Mesothelial cell of epicardium (in vitro differentiated cells): Measurements from ENCODE around the gene DGCR8. TPM values are rescaled to one million over a fixed set of nuclear protein-coding genes. Genes with fewer than 3 reads are reported as not detected.

Experiments used
- DNase-seq, 2 experiments: peaks; one replicate each; pipeline ENCODE4 v3.0.0; 2021; ENCODE audit warnings: low spot score in 2 of 2; ENCODE audit not compliant: unreplicated experiment in 2 of 2
- H3K27ac Mint-ChIP-seq: 2 replicates; pipeline ENCODE4 v1.8.0; 2021; ENCODE audit warnings: mixed read lengths
- H3K27me3 Mint-ChIP-seq: 2 replicates; pipeline ENCODE4 v1.8.0; 2021; ENCODE audit warnings: low read depth, mixed read lengths
- H3K36me3 Mint-ChIP-seq: 2 replicates; pipeline ENCODE4 v1.8.0; 2021; ENCODE audit warnings: mixed read lengths
- H3K4me1 Mint-ChIP-seq: 2 replicates; pipeline ENCODE4 v1.8.0; 2021; ENCODE audit warnings: mixed read lengths
- H3K4me3 Mint-ChIP-seq: 2 replicates; pipeline ENCODE4 v1.8.0; 2021; ENCODE audit warnings: mild to moderate bottlenecking, moderate library complexity, mixed read lengths
- H3K9me3 Mint-ChIP-seq: 2 replicates; pipeline ENCODE4 v1.8.0; 2021; ENCODE audit warnings: mixed read lengths
- total RNA-seq: library from RNA; stranded (reverse); gene quantifications from 3 replicates; pipeline ENCODE4 v1.2.1, GENCODE V29; 2021
- TF ChIP-seq, protein P1 (sequence below): fragments of 200-600 bp; sonication (generic); IDR thresholded peaks from one replicate; pipeline ENCODE4 v1.5.0; 2021; ENCODE audit warnings: antibody characterized with exemption; ENCODE audit not compliant: unreplicated experiment

Gene DGCR8
- total RNA-seq, 1 donor from 2014 or later: 71.5 TPM

DNA sequence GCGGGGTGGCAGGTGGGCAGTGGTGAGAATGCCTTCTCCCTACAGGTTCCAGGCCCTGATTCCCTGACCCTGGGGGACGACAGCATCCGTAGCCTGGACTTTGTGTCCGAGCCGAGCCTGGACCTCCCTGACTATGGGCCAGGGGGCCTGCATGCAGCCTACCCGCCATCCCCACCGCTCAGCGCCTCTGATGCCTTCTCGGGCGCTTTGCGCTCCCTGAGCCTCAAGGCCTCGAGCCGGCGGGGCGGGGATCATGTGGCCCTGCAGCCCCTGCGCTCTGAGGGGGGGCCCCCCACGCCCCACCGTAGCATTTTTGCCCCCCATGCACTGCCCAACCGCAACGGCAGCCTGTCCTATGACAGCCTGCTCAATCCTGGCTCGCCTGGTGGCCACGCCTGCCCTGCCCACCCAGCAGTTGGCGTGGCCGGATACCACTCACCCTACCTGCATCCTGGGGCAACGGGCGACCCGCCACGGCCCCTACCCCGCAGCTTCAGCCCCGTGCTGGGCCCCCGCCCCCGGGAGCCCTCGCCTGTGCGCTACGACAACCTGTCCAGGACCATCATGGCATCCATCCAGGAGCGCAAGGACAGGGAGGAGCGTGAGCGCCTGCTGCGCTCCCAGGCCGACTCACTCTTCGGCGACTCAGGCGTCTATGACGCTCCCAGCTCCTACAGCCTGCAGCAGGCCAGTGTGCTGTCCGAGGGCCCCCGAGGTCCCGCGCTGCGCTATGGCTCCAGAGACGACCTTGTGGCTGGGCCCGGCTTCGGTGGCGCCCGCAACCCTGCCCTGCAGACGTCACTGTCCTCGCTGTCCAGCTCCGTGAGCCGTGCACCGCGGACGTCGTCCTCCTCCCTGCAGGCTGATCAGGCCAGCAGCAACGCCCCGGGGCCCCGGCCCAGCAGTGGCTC, 62.9 kb downstream of the DGCR8 start:
- no peaks in the 10 kb centered on the region for H3K4me1 Mint-ChIP-seq
- DNase-seq: no peak
- H3K9me3 Mint-ChIP-seq: no peaks in the 10 kb centered on the region

DNA sequence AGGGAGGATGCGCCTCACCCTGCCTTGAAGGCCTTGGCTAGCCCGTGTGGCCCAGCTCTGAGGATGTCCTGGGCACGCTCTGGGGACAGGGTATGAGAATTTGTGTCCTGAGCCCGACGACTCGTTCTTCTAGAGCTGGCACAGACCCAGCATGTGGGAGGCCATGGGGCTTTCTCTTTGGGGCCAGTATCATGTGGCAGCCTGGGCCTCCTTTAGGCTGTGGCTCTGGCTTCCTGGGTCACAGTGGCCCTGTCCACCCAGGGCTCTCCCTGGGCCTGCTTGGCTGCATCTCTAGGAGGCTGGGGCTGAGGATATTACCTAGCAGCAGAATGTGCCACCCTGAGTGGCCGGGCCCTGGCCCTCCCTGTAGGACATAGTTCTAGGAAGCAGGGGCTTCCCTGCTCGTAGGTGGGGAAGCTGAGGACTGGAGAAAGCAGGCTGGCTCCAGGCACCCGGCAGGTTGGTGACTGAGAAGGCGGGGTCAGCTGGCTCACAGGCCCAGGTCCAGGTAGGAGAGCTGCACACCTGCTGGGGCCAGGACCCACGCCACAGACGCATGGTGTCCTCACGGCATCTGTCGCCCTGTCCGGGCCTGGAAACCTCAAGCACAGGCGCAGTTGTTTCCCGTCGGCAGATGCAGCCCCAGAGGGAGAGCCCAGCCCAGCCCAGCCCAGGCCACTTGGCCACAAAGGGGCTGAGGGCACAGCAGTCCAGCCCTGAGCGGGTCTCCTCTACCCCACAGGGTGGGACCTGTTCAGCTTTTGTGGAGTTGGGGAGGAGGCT, 64.0 kb downstream of the DGCR8 start:
- TF ChIP-seq, protein P1, sequence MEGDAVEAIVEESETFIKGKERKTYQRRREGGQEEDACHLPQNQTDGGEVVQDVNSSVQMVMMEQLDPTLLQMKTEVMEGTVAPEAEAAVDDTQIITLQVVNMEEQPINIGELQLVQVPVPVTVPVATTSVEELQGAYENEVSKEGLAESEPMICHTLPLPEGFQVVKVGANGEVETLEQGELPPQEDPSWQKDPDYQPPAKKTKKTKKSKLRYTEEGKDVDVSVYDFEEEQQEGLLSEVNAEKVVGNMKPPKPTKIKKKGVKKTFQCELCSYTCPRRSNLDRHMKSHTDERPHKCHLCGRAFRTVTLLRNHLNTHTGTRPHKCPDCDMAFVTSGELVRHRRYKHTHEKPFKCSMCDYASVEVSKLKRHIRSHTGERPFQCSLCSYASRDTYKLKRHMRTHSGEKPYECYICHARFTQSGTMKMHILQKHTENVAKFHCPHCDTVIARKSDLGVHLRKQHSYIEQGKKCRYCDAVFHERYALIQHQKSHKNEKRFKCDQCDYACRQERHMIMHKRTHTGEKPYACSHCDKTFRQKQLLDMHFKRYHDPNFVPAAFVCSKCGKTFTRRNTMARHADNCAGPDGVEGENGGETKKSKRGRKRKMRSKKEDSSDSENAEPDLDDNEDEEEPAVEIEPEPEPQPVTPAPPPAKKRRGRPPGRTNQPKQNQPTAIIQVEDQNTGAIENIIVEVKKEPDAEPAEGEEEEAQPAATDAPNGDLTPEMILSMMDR: no peak
- H3K36me3 Mint-ChIP-seq: no peaks in the 10 kb centered on the region
- no peaks in the 10 kb centered on the region for H3K9me3 Mint-ChIP-seq
- H3K4me1 Mint-ChIP-seq: no peaks in the 10 kb centered on the region
- no peak overlapping the region for H3K4me3 Mint-ChIP-seq
- DNase-seq: no peak
- no peaks in the 10 kb centered on the region for H3K27me3 Mint-ChIP-seq
- no peak overlapping the region for H3K27ac Mint-ChIP-seq

More for the DNA sequence above, 62.9 kb downstream of the DGCR8 start:
- TF ChIP-seq, protein P1: no peak
- Mint-ChIP-seq H3K4me3 (no peak overlapping the region), H3K27ac (no peak overlapping the region), H3K27me3 (no peaks in the 10 kb centered on the region), H3K36me3 (no peaks in the 10 kb centered on the region)

DNA sequence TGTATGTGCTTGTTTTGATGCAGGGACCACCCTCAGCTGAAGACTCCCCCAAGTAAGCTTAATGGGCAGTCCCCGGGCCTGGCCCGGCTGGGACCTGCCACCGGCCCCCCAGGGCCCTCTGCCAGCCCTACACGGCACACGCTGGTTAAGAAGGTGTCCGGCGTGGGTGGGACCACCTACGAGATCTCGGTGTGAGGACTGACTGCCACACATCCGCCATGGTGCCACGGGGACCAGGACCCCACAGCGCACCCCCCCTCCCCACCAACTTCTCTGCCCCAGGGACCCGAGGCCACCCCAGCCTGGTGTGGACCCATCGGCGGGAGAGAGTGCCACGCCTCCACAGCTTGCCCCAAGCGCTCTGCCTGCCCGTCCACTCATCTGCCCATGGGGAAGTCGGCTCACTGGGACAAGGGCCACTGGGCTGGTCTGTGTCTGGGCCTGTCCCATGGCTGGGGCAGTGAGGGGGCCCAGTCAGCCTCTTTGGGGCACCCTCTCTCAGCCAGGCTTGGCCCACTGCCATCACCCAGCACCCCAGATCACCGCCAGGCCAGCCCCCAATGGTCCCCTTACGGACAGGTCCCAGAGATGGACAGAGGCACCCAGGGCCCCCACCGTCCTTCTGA, 65.3 kb downstream of the DGCR8 start:
- TF ChIP-seq, protein P1: no peak
- Mint-ChIP-seq H3K27ac (no peak overlapping the region), H3K9me3 (no peaks in the 10 kb centered on the region), H3K4me1 (no peaks in the 10 kb centered on the region), H3K36me3 (no peaks in the 10 kb centered on the region), H3K4me3 (no peak overlapping the region), H3K27me3 (no peaks in the 10 kb centered on the region)
- DNase-seq: no peak

DNA sequence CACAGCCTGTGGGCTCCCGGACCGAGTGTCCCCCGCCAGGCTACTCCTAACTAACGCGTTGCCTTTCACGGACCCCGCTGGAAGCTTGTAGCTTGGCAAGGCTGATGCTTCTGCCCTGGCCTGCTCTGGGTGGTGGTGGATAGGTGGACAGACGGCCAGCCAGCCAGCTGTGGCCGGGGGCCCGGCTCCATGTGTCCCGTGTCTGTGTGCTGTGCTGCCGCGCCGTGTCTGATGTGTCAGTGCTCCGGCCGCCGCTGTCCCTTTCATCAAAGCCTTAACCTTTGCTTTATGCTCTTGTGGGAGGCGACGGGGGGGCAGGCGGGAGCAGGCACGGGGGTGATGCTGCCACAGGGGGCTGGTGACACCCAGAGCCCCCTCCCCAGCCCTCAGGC, 65.8 kb downstream of the DGCR8 start:
- H3K36me3 Mint-ChIP-seq: no peaks in the 10 kb centered on the region
- H3K27ac Mint-ChIP-seq: no peak overlapping the region
- no peaks in the 10 kb centered on the region for H3K4me1 Mint-ChIP-seq
- DNase-seq: no peak
- no peaks in the 10 kb centered on the region for H3K9me3 Mint-ChIP-seq
- H3K27me3 Mint-ChIP-seq: no peaks in the 10 kb centered on the region
- TF ChIP-seq, protein P1: no peak
- no peak overlapping the region for H3K4me3 Mint-ChIP-seq

DNA sequence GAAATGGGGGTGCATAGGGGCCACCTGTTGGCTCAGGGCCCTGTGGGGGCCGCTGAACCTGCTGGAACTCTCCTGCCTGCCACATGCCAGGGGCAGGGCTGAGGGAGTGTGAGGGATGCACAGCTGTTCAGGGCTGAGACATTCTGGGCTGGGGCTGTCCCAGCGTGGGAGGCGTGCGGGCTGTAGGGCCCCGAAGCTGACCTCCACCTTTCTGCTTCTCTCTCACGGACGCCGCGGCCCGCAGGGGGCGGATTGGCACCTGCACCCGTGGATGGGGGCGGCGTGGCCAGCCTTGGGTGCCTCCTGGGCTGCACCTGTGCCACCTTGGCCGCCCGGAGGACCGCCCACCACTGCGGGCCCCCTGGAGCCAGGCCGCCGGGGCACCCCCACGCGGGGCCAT, 66.7 kb downstream of the DGCR8 start:
- TF ChIP-seq, protein P1: no peak
- Mint-ChIP-seq H3K4me3 (no peak overlapping the region), H3K27me3 (no peaks in the 10 kb centered on the region), H3K9me3 (no peaks in the 10 kb centered on the region), H3K36me3 (no peaks in the 10 kb centered on the region), H3K27ac (no peak overlapping the region), H3K4me1 (no peaks in the 10 kb centered on the region)
- no peak for DNase-seq
